22Rv1 (cell line): ENCODE measurements around the gene PPIP5K2.

ENCODE experiments used
- CTCF ChIP-seq: fragments of 450-650 bp; IDR thresholded peaks from 2 replicates; pipeline ENCODE4 v1.5.1; 2017; ENCODE audit warnings: mild to moderate bottlenecking
- ZFX ChIP-seq: fragments of 450-650 bp; IDR thresholded peaks from 2 replicates; pipeline ENCODE4 v1.6.1; 2017; ENCODE audit warnings: antibody characterized with exemption, borderline replicate concordance

- no peak for TF ChIP-seq CTCF
- no peak for TF ChIP-seq ZFX
Measured at GRCh38 chr5:103086547-103086946, 33.6 kb upstream of the PPIP5K2 start.
